Measurements from ENCODE around the gene COQ9.

COQ9 gene

DNA sequence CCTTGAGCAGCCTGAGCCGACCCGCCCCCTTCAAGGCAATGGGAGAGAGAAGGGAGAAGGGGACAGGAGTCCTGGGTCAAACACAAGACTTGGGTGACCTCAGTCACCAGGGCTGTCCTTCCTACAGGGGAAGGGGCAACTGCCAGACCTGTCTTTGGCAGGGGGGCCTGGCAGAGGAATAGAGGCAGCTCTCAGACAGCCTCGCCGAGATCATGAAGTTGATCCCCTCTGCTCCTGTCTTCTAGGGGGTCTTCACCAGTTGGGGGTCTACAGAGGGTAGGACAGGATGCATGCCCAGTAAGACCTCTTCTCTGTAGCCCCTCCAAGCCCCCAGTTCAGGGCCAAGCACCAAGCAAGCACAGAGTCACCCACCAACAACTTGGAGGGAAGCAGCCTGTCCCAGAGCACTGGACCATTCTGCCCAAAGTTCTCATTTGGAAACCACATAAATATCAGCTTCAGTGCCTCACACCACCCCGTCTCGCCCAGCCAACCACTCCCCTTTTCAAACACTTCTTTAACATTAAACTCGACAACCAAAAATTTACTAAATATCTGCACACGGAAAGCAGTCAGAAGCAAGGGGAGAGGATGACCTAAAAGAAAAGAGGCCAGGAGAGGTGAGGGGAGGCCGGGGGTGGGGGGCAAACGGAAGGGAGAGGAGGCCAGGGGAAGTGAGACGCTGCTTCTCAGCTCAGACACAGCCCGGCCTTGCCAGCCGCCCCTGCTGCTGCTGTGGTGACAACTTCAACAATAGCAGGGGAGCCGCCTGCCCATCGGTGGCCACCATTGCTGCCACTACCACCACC is 31.3 kb downstream of the COQ9 start:
- no peak for DNase-seq (ENCODE audit: low read depth, low spot score)
- H3K4me1 ChIP-seq (ENCODE audit: insufficient read depth, insufficient read length) = peaks cover 32% of the 10 kb centered on the region
- H3K9me3 ChIP-seq (ENCODE audit: insufficient read depth, low read length) = no peaks in the 10 kb centered on the region
- TF ChIP-seq YY1 (IDR thresholded peaks at IDR 0.05; ENCODE audit: insufficient read depth, insufficient read length) (no peak), ZNF274 (IDR thresholded peaks at IDR 0.05; ENCODE audit: low read depth, low read length) (no peak)
- H3K9ac ChIP-seq (ENCODE audit: insufficient read length, low read depth) = peak overlapping the region; percentile 66
- H3K27me3 ChIP-seq (ENCODE audit: insufficient read depth, insufficient read length) = no peaks in the 10 kb centered on the region
- H3K36me3 ChIP-seq (ENCODE audit: insufficient read depth, insufficient read length, low read length) = peaks cover 21% of the 10 kb centered on the region
- no peak overlapping the region for H3K4me3 ChIP-seq (ENCODE audit: insufficient read length, low read depth)

DNA sequence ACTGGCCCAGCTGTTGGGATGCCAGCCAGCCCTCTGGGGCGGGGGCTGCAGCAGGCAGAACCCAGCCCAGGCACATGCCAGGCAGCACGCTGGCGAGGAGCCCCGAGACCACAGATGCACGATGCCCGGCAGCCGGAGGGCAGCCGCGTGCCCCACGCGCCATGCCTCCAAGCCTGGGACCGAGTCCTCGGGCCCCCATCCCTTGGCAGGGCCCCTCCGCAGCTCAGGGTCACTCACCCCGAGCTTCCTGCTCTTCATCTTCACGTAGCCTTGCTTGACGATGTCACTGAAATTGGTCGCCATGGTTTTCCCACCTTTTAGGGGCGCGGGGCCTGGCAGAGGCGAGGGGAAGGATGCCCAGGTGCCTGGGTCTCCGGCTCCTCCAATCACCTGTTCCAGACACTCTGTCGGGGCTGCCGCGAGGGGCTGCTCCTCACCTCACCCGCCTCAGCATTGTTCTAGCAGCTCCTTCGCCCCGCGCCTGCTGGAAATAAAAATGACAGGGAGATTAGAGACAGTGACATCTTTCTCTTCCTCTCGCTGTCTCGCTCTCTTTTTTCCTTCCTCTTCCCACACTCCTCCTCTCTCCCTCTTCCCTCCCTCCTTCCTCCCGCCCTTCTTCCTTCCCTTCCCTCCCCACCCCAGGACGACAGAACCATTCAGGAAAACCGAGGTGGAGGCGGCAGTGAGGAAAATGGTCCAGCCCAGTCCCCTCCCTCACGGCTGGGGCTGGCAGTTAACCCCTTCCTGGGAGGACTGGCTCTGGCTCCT is 32.1 kb downstream of the COQ9 start:
- peak overlapping the region; percentile 66 for H3K9ac ChIP-seq (ENCODE audit: insufficient read length, low read depth)
- peaks cover 37% of the 10 kb centered on the region for H3K4me1 ChIP-seq (ENCODE audit: insufficient read depth, insufficient read length)
- no peaks in the 10 kb centered on the region for H3K9me3 ChIP-seq (ENCODE audit: insufficient read depth, low read length)
- H3K4me3 ChIP-seq (ENCODE audit: insufficient read length, low read depth) = peak overlapping the region; percentile 36
- TF ChIP-seq ZNF274 (IDR thresholded peaks at IDR 0.05; ENCODE audit: low read depth, low read length) = no peak
- TF ChIP-seq SUZ12 (IDR thresholded peaks at IDR 0.05; ENCODE audit: extremely low read depth, insufficient read depth, insufficient read length) = no peak
- TF ChIP-seq YY1 (IDR thresholded peaks at IDR 0.05; ENCODE audit: insufficient read depth, insufficient read length) = no peak
- H3K27me3 ChIP-seq (ENCODE audit: insufficient read depth, insufficient read length) = peaks cover 2% of the 10 kb centered on the region
- DNase-seq (ENCODE audit: low read depth, low spot score) = peak; percentile 52
- peaks cover 13% of the 10 kb centered on the region for H3K36me3 ChIP-seq (ENCODE audit: insufficient read depth, insufficient read length, low read length)

DNA sequence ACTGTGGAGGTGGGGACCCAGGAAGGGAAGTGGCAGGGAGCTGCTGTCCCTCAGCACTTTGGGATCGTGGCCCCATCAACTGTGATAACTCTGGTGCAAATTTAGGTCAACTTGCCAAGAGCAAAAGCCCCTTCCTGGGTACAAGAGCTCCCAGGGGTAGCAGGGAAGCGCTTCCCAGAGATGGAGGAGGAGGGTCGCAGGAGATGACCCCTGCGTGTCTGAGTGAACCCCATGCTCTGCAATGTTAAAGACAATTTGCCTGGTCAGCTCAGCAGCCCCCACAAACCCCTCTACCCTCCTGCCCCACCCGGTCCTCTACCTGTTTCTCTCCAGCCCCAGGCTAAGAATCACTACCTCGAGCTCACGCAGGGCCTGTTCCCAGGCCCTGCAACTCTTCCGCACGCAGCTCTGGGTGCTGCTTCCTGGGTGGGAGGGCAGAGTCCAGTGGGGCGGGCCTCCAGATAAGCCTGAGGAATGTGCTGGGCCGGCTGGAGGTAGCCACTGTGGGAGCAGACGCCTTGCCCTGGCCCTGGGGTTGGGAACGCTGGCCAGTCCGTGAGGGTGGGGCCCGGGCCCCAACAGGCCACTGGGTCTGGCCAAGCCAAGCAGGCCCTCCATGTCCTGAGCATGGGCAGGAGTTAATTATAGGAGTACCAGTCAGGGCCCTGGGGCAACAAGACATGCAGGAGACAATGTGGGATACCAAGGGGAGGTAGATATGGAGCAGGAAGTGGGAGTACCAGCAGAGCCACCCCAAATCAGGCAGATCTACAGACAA is 32.9 kb downstream of the COQ9 start:
- H3K4me3 ChIP-seq (ENCODE audit: insufficient read length, low read depth) = no peak overlapping the region
- peaks cover 10% of the 10 kb centered on the region for H3K27me3 ChIP-seq (ENCODE audit: insufficient read depth, insufficient read length)
- H3K9ac ChIP-seq (ENCODE audit: insufficient read length, low read depth) = peak overlapping the region; percentile 66
- TF ChIP-seq SUZ12 (IDR thresholded peaks at IDR 0.05; ENCODE audit: extremely low read depth, insufficient read depth, insufficient read length) = no peak
- TF ChIP-seq ZNF274 (IDR thresholded peaks at IDR 0.05; ENCODE audit: low read depth, low read length) = no peak
- TF ChIP-seq YY1 (IDR thresholded peaks at IDR 0.05; ENCODE audit: insufficient read depth, insufficient read length) = no peak
- H3K36me3 ChIP-seq (ENCODE audit: insufficient read depth, insufficient read length, low read length) = peaks cover 7% of the 10 kb centered on the region
- no peak for DNase-seq (ENCODE audit: low read depth, low spot score)
- H3K4me1 ChIP-seq (ENCODE audit: insufficient read depth, insufficient read length) = peaks cover 37% of the 10 kb centered on the region
- H3K9me3 ChIP-seq (ENCODE audit: insufficient read depth, low read length) = no peaks in the 10 kb centered on the region

- Histone ChIP-seq H3K4me3 (ENCODE audit: insufficient read length, low read depth) (no peak overlapping the region), H3K36me3 (ENCODE audit: insufficient read depth, insufficient read length, low read length) (peaks cover 6% of the 10 kb centered on the region), H3K9ac (ENCODE audit: insufficient read length, low read depth) (no peak overlapping the region), H3K27me3 (ENCODE audit: insufficient read depth, insufficient read length) (peaks cover 16% of the 10 kb centered on the region), H3K9me3 (ENCODE audit: insufficient read depth, low read length) (no peaks in the 10 kb centered on the region), H3K4me1 (ENCODE audit: insufficient read depth, insufficient read length) (peaks cover 38% of the 10 kb centered on the region)
- TF ChIP-seq SUZ12 (IDR thresholded peaks at IDR 0.05; ENCODE audit: extremely low read depth, insufficient read depth, insufficient read length) = no peak
- no peak for TF ChIP-seq YY1 (IDR thresholded peaks at IDR 0.05; ENCODE audit: insufficient read depth, insufficient read length)
- no peak for TF ChIP-seq ZNF274 (IDR thresholded peaks at IDR 0.05; ENCODE audit: low read depth, low read length)
- DNase-seq (ENCODE audit: low read depth, low spot score) = no peak
These were observed 33.5 kb downstream of the COQ9 start for GRCh38 chr16:57480754-57481230.

DNA sequence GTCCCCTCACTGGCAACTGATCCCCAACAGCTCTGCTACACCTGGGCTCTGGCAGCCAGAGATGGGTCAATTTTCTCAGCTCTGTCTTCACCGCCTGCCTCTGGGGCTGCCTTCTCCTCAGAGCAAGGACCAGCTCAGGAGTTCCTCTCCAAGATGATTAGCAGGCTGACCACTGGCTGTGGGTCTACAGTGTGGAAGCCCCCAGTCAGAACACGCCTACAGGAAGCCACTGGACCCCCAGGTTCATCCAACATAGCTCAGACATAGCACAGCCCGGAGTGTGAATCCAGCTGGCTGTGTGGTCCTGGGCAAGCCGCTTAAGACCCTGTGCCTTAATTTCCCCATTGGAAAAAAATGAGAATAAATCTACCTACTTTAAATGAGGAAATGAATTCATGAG is 34.1 kb downstream of the COQ9 start:
- peaks cover 19% of the 10 kb centered on the region for H3K27me3 ChIP-seq (ENCODE audit: insufficient read depth, insufficient read length)
- H3K36me3 ChIP-seq (ENCODE audit: insufficient read depth, insufficient read length, low read length) = peaks cover 6% of the 10 kb centered on the region
- H3K9me3 ChIP-seq (ENCODE audit: insufficient read depth, low read length) = no peaks in the 10 kb centered on the region
- peaks cover 33% of the 10 kb centered on the region for H3K4me1 ChIP-seq (ENCODE audit: insufficient read depth, insufficient read length)
- no peak overlapping the region for H3K9ac ChIP-seq (ENCODE audit: insufficient read length, low read depth)
- DNase-seq (ENCODE audit: low read depth, low spot score) = no peak
- no peak overlapping the region for H3K4me3 ChIP-seq (ENCODE audit: insufficient read length, low read depth)
- TF ChIP-seq SUZ12 (IDR thresholded peaks at IDR 0.05; ENCODE audit: extremely low read depth, insufficient read depth, insufficient read length) (no peak), YY1 (IDR thresholded peaks at IDR 0.05; ENCODE audit: insufficient read depth, insufficient read length) (no peak), ZNF274 (IDR thresholded peaks at IDR 0.05; ENCODE audit: low read depth, low read length) (no peak)

DNA sequence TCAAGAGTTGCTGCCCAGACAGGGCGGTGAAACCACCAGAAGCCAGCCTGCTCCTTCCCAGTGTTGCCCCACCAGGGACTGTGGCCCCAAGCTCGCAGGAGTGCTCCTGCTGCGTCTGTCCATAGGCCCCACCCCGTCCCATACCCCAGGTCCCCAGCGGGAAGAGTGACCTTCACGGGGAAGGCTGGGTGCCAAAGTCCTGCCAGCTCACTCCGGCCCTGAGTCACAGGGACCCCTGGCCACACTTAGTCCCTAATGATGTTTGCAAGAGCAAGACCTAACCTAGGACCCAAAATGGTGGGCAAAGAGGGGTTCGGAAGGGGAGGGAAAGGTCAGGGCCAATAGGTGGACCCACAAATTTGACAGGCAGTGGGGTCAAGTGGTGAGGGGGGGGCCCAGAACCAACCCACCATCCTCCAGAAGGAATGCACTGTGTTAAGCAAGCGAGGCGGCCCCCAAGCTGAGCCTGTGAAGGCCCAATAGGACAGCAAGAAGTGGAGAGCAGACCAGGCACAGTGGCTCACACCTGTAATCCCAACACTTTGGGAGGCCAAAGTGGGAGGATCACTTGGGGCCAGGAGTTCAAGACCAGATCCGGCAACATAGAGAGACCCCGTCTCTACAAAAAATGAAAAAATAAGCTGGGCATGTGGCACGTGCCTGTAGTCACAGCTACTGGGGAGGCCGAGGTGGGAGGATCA is 35.7 kb downstream of the COQ9 start:
- no peak overlapping the region for H3K9ac ChIP-seq (ENCODE audit: insufficient read length, low read depth)
- H3K36me3 ChIP-seq (ENCODE audit: insufficient read depth, insufficient read length, low read length) = no peaks in the 10 kb centered on the region
- peaks cover 19% of the 10 kb centered on the region for H3K27me3 ChIP-seq (ENCODE audit: insufficient read depth, insufficient read length)
- no peak for DNase-seq (ENCODE audit: low read depth, low spot score)
- peaks cover 32% of the 10 kb centered on the region for H3K4me1 ChIP-seq (ENCODE audit: insufficient read depth, insufficient read length)
- TF ChIP-seq YY1 (IDR thresholded peaks at IDR 0.05; ENCODE audit: insufficient read depth, insufficient read length) (no peak), SUZ12 (IDR thresholded peaks at IDR 0.05; ENCODE audit: extremely low read depth, insufficient read depth, insufficient read length) (no peak), ZNF274 (IDR thresholded peaks at IDR 0.05; ENCODE audit: low read depth, low read length) (no peak)
- H3K9me3 ChIP-seq (ENCODE audit: insufficient read depth, low read length) = no peaks in the 10 kb centered on the region
- H3K4me3 ChIP-seq (ENCODE audit: insufficient read length, low read depth) = no peak overlapping the region

Data from NT2/D1 (cell line).